ENCODE results near the gene PRRT1B. TPM values are rescaled to one million over a fixed set of nuclear protein-coding genes. Genes with fewer than 3 reads are reported as not detected.

Gene PRRT1B
- total RNA-seq, 2 experiments from 2014 or later = not detected

GRCh38 chr9:131523451-131524435 is 21.6 kb upstream of the PRRT1B start:
- no peaks in the 10 kb centered on the region for H3K4me1 Mint-ChIP-seq (ENCODE audit: low read depth)
- ATAC-seq (no peak), DNase-seq (no peak)
- CTCF ChIA-PET = no interaction called here
- POLR2A ChIA-PET = no interaction called here
- no peaks in the 10 kb centered on the region for H3K27me3 Mint-ChIP-seq (ENCODE audit: low read depth)
- H3K36me3 Mint-ChIP-seq (ENCODE audit: low read depth) = peaks cover 61% of the 10 kb centered on the region
- no peaks in the 10 kb centered on the region for H3K9me3 Mint-ChIP-seq (ENCODE audit: insufficient read depth)
- no peak overlapping the region for H3K27ac Mint-ChIP-seq
- H3K4me3 Mint-ChIP-seq = no peak overlapping the region

GRCh38 chr9:131524665-131525315 is 20.5 kb upstream of the PRRT1B start:
- H3K27ac Mint-ChIP-seq = no peak overlapping the region
- CTCF ChIA-PET = no interaction called here
- peaks cover 60% of the 10 kb centered on the region for H3K36me3 Mint-ChIP-seq (ENCODE audit: low read depth)

GRCh38 chr9:131525643-131526565 is 19.4 kb upstream of the PRRT1B start:
- H3K36me3 Mint-ChIP-seq (ENCODE audit: low read depth) = peaks cover 56% of the 10 kb centered on the region
- ATAC-seq (no peak), DNase-seq (no peak)
- no peaks in the 10 kb centered on the region for H3K27me3 Mint-ChIP-seq (ENCODE audit: low read depth)
- POLR2A ChIA-PET = no interaction called here
- H3K9me3 Mint-ChIP-seq (ENCODE audit: insufficient read depth) = no peaks in the 10 kb centered on the region
- no peak overlapping the region for H3K4me3 Mint-ChIP-seq
- peaks cover 12% of the 10 kb centered on the region for H3K4me1 Mint-ChIP-seq (ENCODE audit: low read depth)
- H3K27ac Mint-ChIP-seq = no peak overlapping the region
- CTCF ChIA-PET = no interaction called here

More at GRCh38 chr9:131524665-131525315, 20.5 kb upstream of the PRRT1B start:
- Mint-ChIP-seq H3K27me3 (ENCODE audit: low read depth) (no peaks in the 10 kb centered on the region), H3K4me3 (no peak overlapping the region), H3K9me3 (ENCODE audit: insufficient read depth) (no peaks in the 10 kb centered on the region), H3K4me1 (ENCODE audit: low read depth) (peaks cover 5% of the 10 kb centered on the region)
- DNase-seq = no peak
- no peak for ATAC-seq
- POLR2A ChIA-PET = no interaction called here

- POLR2A ChIA-PET = interaction anchor here (0.6 kb wide), 1 partner anchor 227 kb away, joined by 3 read pairs; no protein-coding TSS in a partner anchor
- ATAC-seq (no peak), DNase-seq (no peak)
- peak overlapping the region; percentile 43 for H3K4me3 Mint-ChIP-seq
- H3K27ac Mint-ChIP-seq = no peak overlapping the region
- CTCF ChIA-PET = no interaction called here
- peaks cover 16% of the 10 kb centered on the region for H3K4me1 Mint-ChIP-seq (ENCODE audit: low read depth)
- H3K36me3 Mint-ChIP-seq (ENCODE audit: low read depth) = peaks cover 47% of the 10 kb centered on the region
- H3K27me3 Mint-ChIP-seq (ENCODE audit: low read depth) = no peaks in the 10 kb centered on the region
- H3K9me3 Mint-ChIP-seq (ENCODE audit: insufficient read depth) = no peaks in the 10 kb centered on the region
Observed at GRCh38 chr9:131528186-131528585, 17.1 kb upstream of the PRRT1B start.

- POLR2A ChIA-PET = no interaction called here
- Mint-ChIP-seq H3K27ac (no peak overlapping the region), H3K27me3 (ENCODE audit: low read depth) (no peaks in the 10 kb centered on the region), H3K4me3 (peak overlapping the region; percentile 81), H3K9me3 (ENCODE audit: insufficient read depth) (no peaks in the 10 kb centered on the region), H3K4me1 (ENCODE audit: low read depth) (peaks cover 16% of the 10 kb centered on the region), H3K36me3 (ENCODE audit: low read depth) (peaks cover 42% of the 10 kb centered on the region)
- ATAC-seq (no peak), DNase-seq (no peak)
- CTCF ChIA-PET = no interaction called here
Observed at GRCh38 chr9:131528886-131529505, 16.3 kb upstream of the PRRT1B start.

- ChIA-PET CTCF (no interaction called here), POLR2A (no interaction called here)
- no peak for ATAC-seq
- no peaks in the 10 kb centered on the region for H3K9me3 Mint-ChIP-seq (ENCODE audit: insufficient read depth)
- no peaks in the 10 kb centered on the region for H3K27me3 Mint-ChIP-seq (ENCODE audit: low read depth)
- peaks cover 34% of the 10 kb centered on the region for H3K36me3 Mint-ChIP-seq (ENCODE audit: low read depth)
- H3K4me3 Mint-ChIP-seq = peak overlapping the region; percentile 81
- H3K27ac Mint-ChIP-seq = peak overlapping the region; percentile 72
- H3K4me1 Mint-ChIP-seq (ENCODE audit: low read depth) = peaks cover 25% of the 10 kb centered on the region
- DNase-seq = no peak
Observed at GRCh38 chr9:131529597-131530545, 15.5 kb upstream of the PRRT1B start.

GRCh38 chr9:131530546-131530919 is 14.8 kb upstream of the PRRT1B start:
- DNase-seq (peak; percentile 30), ATAC-seq (peak; percentile 27)
- no peaks in the 10 kb centered on the region for H3K9me3 Mint-ChIP-seq (ENCODE audit: insufficient read depth)
- H3K36me3 Mint-ChIP-seq (ENCODE audit: low read depth) = peaks cover 30% of the 10 kb centered on the region
- POLR2A ChIA-PET = interaction anchor here (1.0 kb wide), 1 partner anchor 55 kb away, joined by 4 read pairs; no protein-coding TSS in a partner anchor
- peak overlapping the region; percentile 61 for H3K27ac Mint-ChIP-seq
- CTCF ChIA-PET = no interaction called here
- H3K4me3 Mint-ChIP-seq = peak overlapping the region; percentile 81
- peaks cover 32% of the 10 kb centered on the region for H3K4me1 Mint-ChIP-seq (ENCODE audit: low read depth)
- no peaks in the 10 kb centered on the region for H3K27me3 Mint-ChIP-seq (ENCODE audit: low read depth)

GRCh38 chr9:131530920-131531832 is 14.1 kb upstream of the PRRT1B start, which contains the start of gene UCK1:
Gene UCK1 (minus strand): TSS chr9:131531263. CDS start chr9:131531174, 89 bp downstream.
- peak; percentile 93 for ATAC-seq
- CTCF ChIA-PET = no interaction called here

GRCh38 chr9:131534721-131535237 is 10.5 kb upstream of the PRRT1B start:
- Mint-ChIP-seq H3K4me1 (ENCODE audit: low read depth) (peaks cover 35% of the 10 kb centered on the region), H3K27me3 (ENCODE audit: low read depth) (no peaks in the 10 kb centered on the region), H3K27ac (peak overlapping the region; percentile 81), H3K9me3 (ENCODE audit: insufficient read depth) (no peaks in the 10 kb centered on the region), H3K4me3 (peak overlapping the region; percentile 55), H3K36me3 (ENCODE audit: low read depth) (peaks cover 4% of the 10 kb centered on the region)
- DNase-seq (peak; percentile 62), ATAC-seq (peak; percentile 24)
- ChIA-PET CTCF (interaction anchor here (1.1 to 1.5 kb wide), 5 partner anchors 31 to 56 kb away, joined by 3 to 7 read pairs (median 3); no protein-coding TSS in a partner anchor), POLR2A (interaction anchor here (1.5 kb wide), 1 partner anchor 44 kb away, joined by 3 read pairs; no protein-coding TSS in a partner anchor)

More at GRCh38 chr9:131530920-131531832, 14.1 kb upstream of the PRRT1B start, which contains the start of gene UCK1:
- POLR2A ChIA-PET = interaction anchor here (0.7 to 1.0 kb wide), 3 partner anchors 9 to 138 kb away, joined by 3 to 4 read pairs (median 3); no protein-coding TSS in a partner anchor
- H3K36me3 Mint-ChIP-seq (ENCODE audit: low read depth) = peaks cover 25% of the 10 kb centered on the region
- H3K4me3 Mint-ChIP-seq = peak within 1 kb of the TSS; percentile 81
- H3K27me3 Mint-ChIP-seq (ENCODE audit: low read depth) = no peaks in the 10 kb centered on the region
- H3K9me3 Mint-ChIP-seq (ENCODE audit: insufficient read depth) = no peaks in the 10 kb centered on the region
- DNase-seq = peak; percentile 80
- H3K4me1 Mint-ChIP-seq (ENCODE audit: low read depth) = peaks cover 32% of the 10 kb centered on the region
- peak within 1 kb of the TSS; percentile 72 for H3K27ac Mint-ChIP-seq

All from activated CD8-positive, alpha-beta T cell treated with anti-CD3 and anti-CD28 coated beads, Interleukin-2, amount 10 ng/mL, durations not matched to agents 7 days and 5 days (primary cell).